Measurements from ENCODE around the gene CCDC195.

GRCh38 chr2:224689539-224689938 is 26.6 kb downstream of the CCDC195 start:
- TF ChIP-seq CTCF (IDR thresholded peaks at IDR 0.05) (no peak), EP300 (IDR thresholded peaks at IDR 0.05) (no peak), POLR2A (IDR thresholded peaks at IDR 0.05) (no peak)
